Chondrocyte (in vitro differentiated cells): Measurements from ENCODE around the gene C16orf89. TPM values are rescaled to one million over a fixed set of nuclear protein-coding genes. Genes with fewer than 3 reads are reported as not detected.

Experiments used
- DNase-seq: peaks from one replicate; pipeline ENCODE4 v3.0.0; 2021; ENCODE audit warnings: mixed read lengths, low spot score
- H3K27ac Mint-ChIP-seq: one replicate; pipeline ENCODE4 v1.8.0; 2021; ENCODE audit warnings: mild to moderate bottlenecking, moderate library complexity, mixed read lengths; ENCODE audit not compliant: unreplicated experiment
- H3K27me3 Mint-ChIP-seq: 2 replicates; pipeline ENCODE4 v1.8.0; 2021; ENCODE audit warnings: low read depth, mixed read lengths
- H3K36me3 Mint-ChIP-seq: 2 replicates; pipeline ENCODE4 v1.8.0; 2021; ENCODE audit warnings: low read depth, mixed read lengths
- H3K4me1 Mint-ChIP-seq: 2 replicates; pipeline ENCODE4 v1.8.0; 2021; ENCODE audit warnings: low read depth, mild to moderate bottlenecking, mixed read lengths
- H3K4me3 Mint-ChIP-seq: one replicate; pipeline ENCODE4 v1.8.0; 2021; ENCODE audit warnings: mild to moderate bottlenecking, moderate library complexity, mixed read lengths; ENCODE audit not compliant: unreplicated experiment
- H3K9me3 Mint-ChIP-seq: 2 replicates; pipeline ENCODE4 v1.8.0; 2021; ENCODE audit warnings: low read depth, mixed read lengths
- CTCF ChIP-seq: fragments of 200-600 bp; sonication (generic); IDR thresholded peaks from 2 replicates; pipeline ENCODE4 v1.5.0; 2021; ENCODE audit warnings: antibody characterized with exemption, mild to moderate bottlenecking, moderate library complexity
- total RNA-seq: library from RNA; stranded (reverse); gene quantifications from 3 replicates; pipeline ENCODE4 v1.2.1, GENCODE V29; 2021

Gene C16orf89
- total RNA-seq, 1 donor from 2014 or later: not detected

- no peaks in the 10 kb centered on the region for H3K9me3 Mint-ChIP-seq
- no peaks in the 10 kb centered on the region for H3K4me1 Mint-ChIP-seq
- peaks cover 6% of the 10 kb centered on the region for H3K27me3 Mint-ChIP-seq
- H3K36me3 Mint-ChIP-seq: no peaks in the 10 kb centered on the region
- TF ChIP-seq CTCF: no peak
- no peak overlapping the region for H3K27ac Mint-ChIP-seq
- no peak overlapping the region for H3K4me3 Mint-ChIP-seq
- no peak for DNase-seq
These were observed 45.2 kb downstream of the C16orf89 start for GRCh38 chr16:5020551-5020950.

GRCh38 chr16:5019775-5020174, 46.0 kb downstream of the C16orf89 start:
- H3K4me1 Mint-ChIP-seq: no peaks in the 10 kb centered on the region
- DNase-seq: no peak
- no peak overlapping the region for H3K27ac Mint-ChIP-seq
- no peak for TF ChIP-seq CTCF
- peaks cover 10% of the 10 kb centered on the region for H3K27me3 Mint-ChIP-seq
- no peaks in the 10 kb centered on the region for H3K9me3 Mint-ChIP-seq
- no peak overlapping the region for H3K4me3 Mint-ChIP-seq
- H3K36me3 Mint-ChIP-seq: no peaks in the 10 kb centered on the region

- Mint-ChIP-seq H3K4me1 (no peaks in the 10 kb centered on the region), H3K4me3 (no peak overlapping the region), H3K27me3 (peaks cover 10% of the 10 kb centered on the region), H3K9me3 (no peaks in the 10 kb centered on the region), H3K36me3 (no peaks in the 10 kb centered on the region), H3K27ac (no peak overlapping the region)
- no peak for DNase-seq
- TF ChIP-seq CTCF: no peak
These were observed 47.0 kb downstream of the C16orf89 start for GRCh38 chr16:5018793-5019192.

GRCh38 chr16:5017678-5017969, 48.1 kb downstream of the C16orf89 start:
- no peaks in the 10 kb centered on the region for H3K36me3 Mint-ChIP-seq
- H3K27ac Mint-ChIP-seq: no peak overlapping the region
- no peak for TF ChIP-seq CTCF
- no peaks in the 10 kb centered on the region for H3K4me1 Mint-ChIP-seq
- peaks cover 16% of the 10 kb centered on the region for H3K27me3 Mint-ChIP-seq
- no peaks in the 10 kb centered on the region for H3K9me3 Mint-ChIP-seq
- no peak for DNase-seq
- H3K4me3 Mint-ChIP-seq: no peak overlapping the region

GRCh38 chr16:5016967-5017677, 48.6 kb downstream of the C16orf89 start:
- no peaks in the 10 kb centered on the region for H3K36me3 Mint-ChIP-seq
- H3K4me3 Mint-ChIP-seq: no peak overlapping the region
- TF ChIP-seq CTCF: no peak
- no peak for DNase-seq
- H3K9me3 Mint-ChIP-seq: no peaks in the 10 kb centered on the region
- peaks cover 17% of the 10 kb centered on the region for H3K27me3 Mint-ChIP-seq
- H3K27ac Mint-ChIP-seq: no peak overlapping the region
- H3K4me1 Mint-ChIP-seq: no peaks in the 10 kb centered on the region
